RPMI8226 (cell line): Measurements from ENCODE around the gene PGBD5.

Experiments
- DNase-seq: peaks from one replicate; pipeline ENCODE4 v3.0.0-alpha.2; 2015

PGBD5 gene

GRCh38 chr1:230277201-230278025 lies 148.7 kb downstream of the PGBD5 start:
- no peak for DNase-seq

GRCh38 chr1:230276401-230276800 lies 149.7 kb downstream of the PGBD5 start:
- no peak for DNase-seq

GRCh38 chr1:230274254-230274653 lies 151.9 kb downstream of the PGBD5 start:
- no peak for DNase-seq

GRCh38 chr1:230273141-230273710 lies 152.9 kb downstream of the PGBD5 start:
- DNase-seq = no peak

GRCh38 chr1:230272557-230272956 lies 153.6 kb downstream of the PGBD5 start:
- DNase-seq = no peak

- no peak for DNase-seq
Measured at GRCh38 chr1:230271300-230272035, 154.7 kb downstream of the PGBD5 start.

GRCh38 chr1:230270559-230271281 lies 155.4 kb downstream of the PGBD5 start:
- DNase-seq = no peak

- no peak for DNase-seq
Measured at GRCh38 chr1:230270185-230270558, 156.0 kb downstream of the PGBD5 start.

GRCh38 chr1:230268371-230269170 lies 157.6 kb downstream of the PGBD5 start:
- DNase-seq = peak; percentile 30

GRCh38 chr1:230267338-230268065 lies 158.6 kb downstream of the PGBD5 start:
- no peak for DNase-seq

GRCh38 chr1:230266456-230266855 lies 159.7 kb downstream of the PGBD5 start:
- DNase-seq = no peak

GRCh38 chr1:230265200-230266115 lies 160.7 kb downstream of the PGBD5 start:
- DNase-seq = no peak
